NCI-H2107 treated with DMSO at 0.1 percent for 48 hours (cell line): ENCODE results near the gene RXFP2.
A peak's percentile ranks its signal among the peaks of the same experiment; 100 is the strongest.

Source experiments
- DNase-seq: peaks from one replicate; lab custom pipeline; 2025; ENCODE audit not compliant: unreplicated experiment; lab: John Stamatoyannopoulos, UW

RXFP2 gene, protein sequence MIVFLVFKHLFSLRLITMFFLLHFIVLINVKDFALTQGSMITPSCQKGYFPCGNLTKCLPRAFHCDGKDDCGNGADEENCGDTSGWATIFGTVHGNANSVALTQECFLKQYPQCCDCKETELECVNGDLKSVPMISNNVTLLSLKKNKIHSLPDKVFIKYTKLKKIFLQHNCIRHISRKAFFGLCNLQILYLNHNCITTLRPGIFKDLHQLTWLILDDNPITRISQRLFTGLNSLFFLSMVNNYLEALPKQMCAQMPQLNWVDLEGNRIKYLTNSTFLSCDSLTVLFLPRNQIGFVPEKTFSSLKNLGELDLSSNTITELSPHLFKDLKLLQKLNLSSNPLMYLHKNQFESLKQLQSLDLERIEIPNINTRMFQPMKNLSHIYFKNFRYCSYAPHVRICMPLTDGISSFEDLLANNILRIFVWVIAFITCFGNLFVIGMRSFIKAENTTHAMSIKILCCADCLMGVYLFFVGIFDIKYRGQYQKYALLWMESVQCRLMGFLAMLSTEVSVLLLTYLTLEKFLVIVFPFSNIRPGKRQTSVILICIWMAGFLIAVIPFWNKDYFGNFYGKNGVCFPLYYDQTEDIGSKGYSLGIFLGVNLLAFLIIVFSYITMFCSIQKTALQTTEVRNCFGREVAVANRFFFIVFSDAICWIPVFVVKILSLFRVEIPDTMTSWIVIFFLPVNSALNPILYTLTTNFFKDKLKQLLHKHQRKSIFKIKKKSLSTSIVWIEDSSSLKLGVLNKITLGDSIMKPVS

GRCh38 chr13:31739226-31739625 lies at the start of gene RXFP2:
Gene RXFP2, plus strand, starts transcription at chr13:31739526. Its CDS starts 87 bp downstream, at chr13:31739613.
- DNase-seq, result no peak

GRCh38 chr13:31697290-31697689 lies 42.0 kb upstream of the RXFP2 start:
- DNase-seq, result no peak

- DNase-seq, result no peak
These were observed 39.7 kb upstream of the RXFP2 start for GRCh38 chr13:31699650-31700049.

DNA sequence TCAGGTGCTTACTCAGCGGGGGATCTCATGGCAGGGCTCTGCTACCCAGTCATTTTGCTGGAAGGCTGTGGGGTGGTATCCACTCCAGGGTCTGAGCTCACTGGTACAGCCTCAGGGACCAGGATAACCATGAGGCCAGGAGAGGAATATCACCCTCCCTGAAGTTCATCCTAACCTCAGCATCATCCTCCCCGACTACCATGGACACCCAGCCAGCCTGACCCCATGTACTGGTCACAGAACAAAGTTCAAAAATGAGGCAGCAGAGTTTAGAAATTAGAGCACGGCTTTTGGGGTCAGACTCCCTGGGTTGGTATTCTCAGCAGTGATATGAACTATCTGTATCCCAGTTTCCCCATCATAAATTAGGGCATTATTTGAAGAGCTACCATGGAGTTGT lies 35.5 kb upstream of the RXFP2 start:
- no peak for DNase-seq

DNA sequence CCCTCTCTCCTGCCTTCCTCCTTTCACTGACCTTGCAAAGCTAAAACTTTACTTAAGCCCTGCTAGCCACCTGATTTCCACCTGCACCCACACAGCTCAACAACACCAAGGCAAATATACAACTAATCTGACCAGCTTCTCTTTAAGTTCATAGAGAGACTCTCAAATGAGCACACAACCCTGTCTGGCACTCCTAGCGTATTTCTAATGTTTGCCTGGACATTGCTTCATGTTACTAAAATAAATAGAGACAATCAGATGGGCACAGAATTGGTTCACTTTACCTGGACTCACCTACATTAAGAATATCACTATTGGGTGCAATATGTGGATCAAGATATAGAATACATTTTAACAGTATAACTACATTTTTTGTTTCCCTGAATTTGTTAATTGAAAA lies 33.2 kb upstream of the RXFP2 start:
- DNase-seq, result no peak

- DNase-seq, result no peak
These were observed 21.7 kb upstream of the RXFP2 start for GRCh38 chr13:31717583-31717982.

DNA sequence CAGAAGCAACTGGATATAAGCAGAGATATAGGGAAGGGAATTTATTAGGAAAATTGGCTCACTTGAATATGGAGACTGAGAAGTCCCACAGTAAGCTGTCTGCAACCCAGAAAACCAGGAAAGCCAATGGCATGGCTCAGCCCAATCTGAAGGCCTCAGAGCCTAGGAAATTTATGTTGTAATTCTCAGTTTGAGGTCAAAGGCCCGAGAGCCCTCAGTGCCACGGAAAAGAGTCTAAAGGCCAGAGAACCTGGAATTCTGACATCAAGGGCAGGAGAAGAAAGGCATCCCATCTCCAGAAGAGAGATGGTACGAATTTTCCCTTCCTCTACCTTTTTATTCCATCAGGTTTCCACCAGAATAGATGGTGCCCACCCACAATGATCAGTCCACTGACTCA lies 20.1 kb upstream of the RXFP2 start:
- DNase-seq, result no peak

DNA sequence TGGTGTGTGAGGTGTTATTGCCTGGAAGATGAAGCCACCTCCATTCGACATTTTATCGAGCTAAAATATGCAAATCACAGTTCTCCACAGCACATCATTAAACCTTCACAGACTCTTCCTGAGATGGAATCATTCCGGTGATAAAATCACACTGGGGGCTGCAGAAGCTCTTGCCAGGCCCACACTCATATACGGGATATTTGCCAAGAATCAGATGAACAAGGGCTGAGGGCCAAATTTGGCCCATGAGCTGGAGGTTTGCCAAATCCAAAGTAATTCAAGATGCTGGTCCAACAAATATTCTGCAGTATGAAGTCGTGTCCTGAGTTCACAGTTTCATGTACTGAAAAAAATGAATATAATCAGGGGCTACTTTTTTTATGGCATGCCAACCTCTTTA lies 16.7 kb upstream of the RXFP2 start:
- DNase-seq, result no peak

- DNase-seq, result no peak
These were observed 13.5 kb upstream of the RXFP2 start for GRCh38 chr13:31725841-31726240.

DNA sequence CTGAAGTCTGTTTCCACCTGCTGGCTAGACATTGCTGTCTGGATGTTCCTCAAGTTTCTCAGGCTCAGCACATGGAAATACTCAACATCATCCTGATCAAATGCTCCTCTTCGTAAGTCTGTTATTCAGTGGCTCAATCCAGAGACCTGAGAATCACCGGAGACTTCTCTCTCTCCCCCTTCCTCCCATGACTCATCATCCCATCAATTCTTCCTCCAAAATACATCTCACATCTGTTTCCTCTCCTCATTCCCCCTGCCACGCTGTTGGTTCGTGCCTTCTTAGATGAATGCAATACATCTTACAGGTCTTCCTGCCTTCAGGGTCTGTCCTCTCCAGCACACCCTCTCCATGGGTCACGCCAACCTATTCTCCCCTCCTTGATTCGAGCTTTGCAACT lies 7.4 kb upstream of the RXFP2 start:
- no peak for DNase-seq

DNA sequence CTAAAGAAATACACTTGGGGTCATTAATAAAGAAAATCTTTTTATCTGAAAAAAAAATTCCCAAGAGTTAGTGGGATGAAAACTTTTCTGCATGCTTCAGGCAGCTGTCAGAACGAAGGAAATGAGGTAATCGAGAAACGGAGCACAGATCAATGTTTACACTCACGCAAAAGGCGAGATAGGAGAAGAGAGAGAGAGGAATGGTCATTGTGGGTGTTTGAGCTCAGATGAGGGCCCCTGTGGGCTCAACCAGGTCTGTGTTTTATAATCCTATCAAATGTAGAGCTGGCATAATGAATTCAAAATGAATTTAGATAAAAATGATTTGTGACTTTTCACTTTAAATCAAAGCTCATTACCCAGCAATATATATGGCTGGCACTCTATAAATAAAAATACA lies 6.3 kb upstream of the RXFP2 start:
- no peak for DNase-seq

GRCh38 chr13:31733647-31734046 lies 5.7 kb upstream of the RXFP2 start:
- no peak for DNase-seq

GRCh38 chr13:31742097-31742734 lies 2.9 kb downstream of the RXFP2 start:
- DNase-seq, result peak; percentile 29

DNA sequence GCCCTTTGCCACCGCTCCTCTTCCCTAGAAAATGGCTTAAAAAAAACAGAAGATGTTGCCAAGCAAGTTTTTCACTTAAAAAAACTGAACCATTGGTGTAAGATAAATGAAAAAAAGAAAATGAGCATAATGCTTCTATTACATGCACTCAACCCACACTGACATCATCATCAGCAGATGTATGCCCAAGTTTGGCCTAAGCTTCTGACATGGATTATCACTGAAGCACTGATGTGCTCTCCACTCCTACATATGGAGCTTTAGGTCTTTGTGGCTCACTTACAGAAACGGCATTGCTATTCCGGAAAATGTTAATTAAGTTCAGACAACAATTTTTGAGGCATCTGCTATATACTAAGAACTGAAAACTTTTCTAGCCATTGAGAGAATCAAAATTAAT lies 8.0 kb downstream of the RXFP2 start:
- no peak for DNase-seq

DNA sequence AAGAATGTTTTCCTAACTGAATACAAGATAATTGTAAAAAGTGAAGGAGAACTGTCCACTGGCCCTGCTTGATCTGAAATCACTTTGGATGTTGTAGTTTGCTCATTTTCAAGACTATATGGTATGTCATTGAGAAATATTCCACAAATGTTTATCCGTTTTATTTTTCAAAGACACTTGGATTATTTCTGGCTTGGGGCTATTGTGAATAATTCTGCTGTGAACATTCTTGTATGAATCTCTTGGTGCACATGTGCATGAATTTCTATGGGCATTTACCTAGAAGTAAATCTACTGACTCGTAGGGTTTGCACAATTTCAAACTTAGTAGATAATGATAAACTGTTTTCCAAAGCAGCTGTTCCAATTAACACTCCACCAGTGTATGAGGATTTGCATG lies 8.6 kb downstream of the RXFP2 start:
- DNase-seq, result no peak

DNA sequence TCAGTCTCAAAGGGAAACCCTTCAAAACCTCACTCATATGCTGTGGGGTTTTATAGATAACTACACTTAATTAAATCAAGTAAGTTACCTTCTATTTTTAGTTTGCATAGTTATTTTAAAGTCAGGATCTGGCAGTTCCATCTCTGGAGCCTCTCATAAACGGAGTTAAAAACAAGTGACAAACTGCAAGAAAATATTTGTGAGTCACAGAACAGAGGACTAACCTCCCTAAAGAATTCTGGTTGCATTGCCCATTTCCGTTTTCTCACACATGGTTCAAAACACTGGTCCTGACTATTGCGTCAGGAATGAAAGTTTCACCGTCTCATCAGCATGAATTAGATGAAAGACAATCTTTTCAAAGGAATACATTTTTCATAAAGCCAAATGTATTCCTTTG lies 10.6 kb downstream of the RXFP2 start:
- no peak for DNase-seq

DNA sequence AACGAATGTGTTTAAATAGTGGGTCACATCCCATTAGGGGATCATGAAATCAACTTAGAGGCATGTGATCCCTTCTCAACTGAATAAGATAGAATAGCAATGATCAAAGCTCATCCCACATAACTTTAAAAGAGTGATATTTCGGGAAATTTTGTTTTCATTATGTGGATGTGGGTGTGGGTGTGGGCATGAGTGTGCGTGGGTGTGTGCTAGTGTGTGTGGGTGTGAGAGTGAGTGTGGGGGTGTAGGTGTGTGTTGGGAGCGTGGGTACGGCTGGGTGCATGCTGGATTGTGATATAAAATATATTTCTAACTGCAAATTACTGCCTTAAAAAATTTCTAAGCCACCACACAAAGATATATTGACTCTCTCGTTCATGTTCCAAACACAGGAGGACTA lies 15.9 kb downstream of the RXFP2 start:
- DNase-seq, result no peak

GRCh38 chr13:31755803-31756212 lies 16.5 kb downstream of the RXFP2 start:
- no peak for DNase-seq

- DNase-seq, result no peak
These were observed 17.0 kb downstream of the RXFP2 start for GRCh38 chr13:31756346-31756745.

DNA sequence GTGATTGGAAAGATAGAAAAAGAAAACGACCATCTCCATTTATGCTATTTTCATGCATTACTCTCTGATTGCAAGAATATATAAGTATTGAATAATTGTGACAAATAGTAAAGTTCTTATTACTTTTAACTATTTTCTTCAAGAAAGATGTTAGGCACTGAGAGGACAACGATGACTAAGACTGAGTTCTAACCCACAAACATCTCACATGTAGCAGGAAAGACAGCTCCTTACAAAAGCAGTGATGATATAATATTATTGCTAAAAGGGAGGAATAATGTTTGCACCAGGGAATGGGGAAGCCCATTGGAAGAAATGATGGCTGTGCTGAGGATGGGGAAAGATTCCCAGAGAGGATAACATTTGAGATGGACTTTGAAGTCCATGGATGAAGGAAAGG lies 22.6 kb downstream of the RXFP2 start:
- no peak for DNase-seq

GRCh38 chr13:31764556-31764955 lies 25.2 kb downstream of the RXFP2 start:
- DNase-seq, result no peak
